C1 segment of cervical spinal cord (tissue), 14 donors: ENCODE data around the gene CRMP1.

Experiments
- DNase-seq, 14 donors: peaks; one replicate each; lab custom pipeline; 2025; lab: John Stamatoyannopoulos, UW

Gene CRMP1

GRCh38 chr4:5893004-5893580, at the start of gene CRMP1:
Gene CRMP1 (minus strand): TSS chr4:5893086. CDS start chr4:5892969, 117 bp downstream.
- peak in 2 of 14 donors; percentile 10 to 75 for DNase-seq

- DNase-seq: no peak
These were observed 48.7 kb upstream of the CRMP1 start for GRCh38 chr4:5941601-5942000.

- DNase-seq: no peak
These were observed 47.8 kb upstream of the CRMP1 start for GRCh38 chr4:5940470-5941203.

- DNase-seq: no peak
These were observed 41.3 kb upstream of the CRMP1 start for GRCh38 chr4:5933996-5934831.

DNA sequence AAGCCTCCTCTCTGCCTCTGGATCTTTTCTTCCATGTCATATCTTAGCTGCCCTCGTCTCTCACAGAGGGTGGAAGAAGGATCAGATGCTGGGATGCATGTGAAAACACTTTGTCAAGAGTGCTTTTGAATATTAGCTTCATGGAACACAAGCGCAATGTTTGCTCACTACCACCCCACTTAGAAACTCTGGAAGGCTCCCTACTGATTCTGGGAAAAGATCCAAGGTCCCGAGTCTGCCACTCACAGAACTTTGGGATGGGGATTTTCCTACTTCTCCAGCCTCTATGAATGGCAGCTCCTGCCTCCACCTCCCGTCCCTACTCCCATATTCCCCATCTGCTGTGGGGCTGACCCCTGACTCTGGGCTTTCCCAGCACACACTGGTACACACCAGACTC, 40.2 kb upstream of the CRMP1 start:
- no peak for DNase-seq

- no peak for DNase-seq
These were observed 39.2 kb upstream of the CRMP1 start for GRCh38 chr4:5932035-5932568.

DNA sequence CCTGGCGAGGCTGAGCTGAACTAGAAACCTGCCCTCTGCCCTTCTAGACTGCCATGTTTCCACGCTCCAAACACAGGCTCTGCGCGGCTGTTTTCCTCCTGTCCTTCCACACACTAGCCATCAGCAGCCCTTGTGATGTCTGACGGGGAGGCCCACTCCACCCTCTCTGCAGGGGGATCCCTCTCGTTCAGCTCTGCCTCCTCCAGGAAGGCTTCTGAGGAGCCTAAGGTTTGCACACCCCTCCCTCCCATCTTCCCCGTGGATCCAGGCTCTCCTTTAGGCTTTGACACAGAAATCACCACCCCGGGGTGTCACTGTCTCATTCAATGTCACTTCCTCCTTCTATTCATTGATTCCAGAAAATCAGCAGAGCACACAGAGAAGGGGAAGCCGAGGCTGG, 38.6 kb upstream of the CRMP1 start:
- DNase-seq: no peak

- peak in 1 of 14 donors; percentile 2 for DNase-seq
These were observed 38.0 kb upstream of the CRMP1 start for GRCh38 chr4:5930876-5931275.

DNA sequence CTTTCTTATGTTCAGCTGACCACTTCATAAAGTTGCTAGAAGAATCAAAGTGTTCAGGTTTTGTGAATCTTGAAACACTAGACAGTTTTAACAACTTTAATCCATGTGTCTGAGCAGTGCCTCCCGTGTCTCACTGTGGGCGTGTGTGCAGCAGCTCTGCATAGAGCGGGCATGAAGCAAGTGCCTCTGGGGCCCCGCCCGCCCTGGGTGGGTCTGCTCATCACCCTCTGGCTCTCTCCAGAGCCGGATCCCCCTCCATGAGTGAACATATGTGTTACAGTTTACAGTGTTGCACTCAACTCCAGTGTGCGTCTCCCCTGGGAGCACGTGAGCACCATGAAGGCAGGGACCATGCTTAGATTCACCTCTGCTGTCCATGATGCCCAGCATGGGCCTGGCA, 37.6 kb upstream of the CRMP1 start:
- no peak for DNase-seq

- DNase-seq: no peak
These were observed 36.0 kb upstream of the CRMP1 start for GRCh38 chr4:5928844-5929420.

DNA sequence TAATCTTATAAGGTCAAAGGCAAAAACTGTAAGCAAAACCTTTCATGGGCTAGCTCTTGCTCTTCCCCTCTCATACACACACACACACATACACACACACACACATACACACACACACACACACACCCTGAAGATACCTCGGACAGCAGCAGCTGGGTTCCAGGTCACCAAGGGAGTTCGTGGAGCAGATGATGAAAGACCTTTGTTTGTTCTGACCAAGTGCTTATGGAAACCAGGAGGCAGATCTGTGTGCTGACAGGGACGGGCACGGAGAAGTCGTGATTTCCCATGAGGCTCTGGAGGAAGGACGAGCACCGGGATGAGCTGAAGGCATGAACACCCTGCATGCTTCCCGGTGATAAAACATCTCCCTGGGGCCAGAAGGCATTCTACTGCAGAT, 35.4 kb upstream of the CRMP1 start:
- DNase-seq: no peak

DNA sequence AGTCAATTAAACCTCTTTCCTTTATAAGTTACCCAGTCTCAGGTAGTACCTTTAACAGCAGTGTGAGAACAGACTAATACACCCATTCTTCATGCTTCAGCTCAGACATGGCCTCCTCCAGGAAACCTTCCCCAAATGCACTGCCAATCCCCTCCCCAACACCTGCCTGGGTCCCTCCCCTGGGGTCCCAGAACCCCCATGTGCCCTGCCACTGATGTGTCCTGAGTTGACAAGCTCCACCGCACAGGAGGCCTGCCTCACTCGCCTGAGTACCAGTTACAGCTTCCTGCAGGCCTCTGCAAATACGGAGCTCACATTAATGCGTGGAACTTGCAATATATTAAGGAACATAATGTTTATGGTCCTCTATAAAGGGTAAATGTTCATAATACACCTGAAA, 34.9 kb upstream of the CRMP1 start:
- DNase-seq: no peak

DNA sequence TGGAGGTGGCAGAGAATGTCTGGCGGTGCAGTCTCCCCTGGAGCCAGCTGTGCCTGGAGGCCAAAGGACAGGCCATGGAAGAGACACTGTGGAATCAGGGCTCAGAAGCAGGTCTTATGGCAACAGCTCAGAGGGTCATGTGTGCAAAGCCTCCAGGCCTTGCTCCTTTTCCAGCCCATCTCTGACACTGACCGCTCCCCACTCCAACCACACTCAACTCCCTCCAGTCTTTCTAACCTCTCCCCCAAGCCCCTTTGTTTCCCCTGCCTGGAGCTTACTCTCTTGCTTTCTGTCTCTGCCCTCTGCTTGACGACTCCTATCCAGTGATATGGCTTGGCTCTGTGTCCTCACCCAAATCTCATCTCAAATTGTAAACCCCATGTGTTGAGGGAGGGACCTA, 34.2 kb upstream of the CRMP1 start:
- DNase-seq: no peak

DNA sequence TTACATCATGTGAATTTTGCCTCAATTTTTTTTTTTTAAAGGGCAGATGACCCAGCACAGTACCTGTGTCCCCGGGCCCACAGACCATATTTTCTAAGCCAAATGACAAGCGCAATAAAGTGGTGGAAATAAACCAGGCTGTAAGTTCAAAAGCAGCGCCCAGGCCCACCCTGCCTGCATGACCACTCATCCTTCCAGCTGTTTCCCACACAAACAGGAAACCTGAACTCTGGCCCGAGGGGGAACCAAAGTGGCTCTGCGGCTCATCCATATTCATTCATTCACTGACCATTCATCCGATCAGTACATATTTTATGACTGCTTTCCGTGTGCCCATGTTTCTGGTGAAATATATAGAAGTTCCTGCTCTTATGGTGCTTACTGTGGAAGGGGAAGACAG, 33.7 kb upstream of the CRMP1 start:
- no peak for DNase-seq

DNA sequence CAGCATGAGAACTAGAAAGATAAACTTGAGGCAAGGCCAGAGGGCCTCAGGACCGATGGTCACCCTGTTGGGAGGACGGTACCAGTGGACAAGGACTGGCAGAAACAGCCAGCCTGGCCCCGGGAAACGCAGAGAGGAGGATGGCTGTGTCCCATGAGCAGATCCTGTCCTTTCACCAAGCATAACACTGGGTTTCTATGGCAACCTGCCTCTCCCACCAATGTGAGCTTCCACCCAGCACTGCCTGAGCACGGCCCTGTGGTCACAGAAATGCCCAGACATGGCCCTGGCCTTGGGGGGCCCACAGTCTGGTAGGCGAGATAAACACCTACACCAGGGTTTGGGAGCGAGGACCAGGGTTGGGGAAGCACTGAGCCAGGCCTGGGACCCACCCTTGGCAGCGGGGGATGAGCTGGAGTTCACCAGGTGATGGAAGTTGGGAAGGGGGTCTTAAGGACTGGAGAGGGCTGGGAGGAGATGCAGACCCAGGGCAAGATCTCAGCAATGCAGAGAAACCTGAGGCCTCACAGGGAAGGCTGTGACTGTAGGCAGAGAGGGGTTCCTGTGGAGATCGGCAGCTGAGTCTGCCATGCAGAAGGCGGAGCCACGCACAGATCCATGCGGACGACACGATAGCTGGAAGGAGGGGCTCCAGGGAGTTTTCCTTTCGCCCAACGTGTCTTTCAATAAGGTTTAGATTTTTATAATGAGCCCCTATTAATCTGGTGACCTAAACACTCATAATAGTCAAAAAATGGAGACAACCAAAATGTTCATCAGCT, 32.7 kb upstream of the CRMP1 start:
- no peak for DNase-seq

GRCh38 chr4:5924461-5925125, 31.7 kb upstream of the CRMP1 start:
- no peak for DNase-seq

- DNase-seq: no peak
These were observed 30.5 kb upstream of the CRMP1 start for GRCh38 chr4:5923376-5923775.

- DNase-seq: no peak
These were observed 29.7 kb upstream of the CRMP1 start for GRCh38 chr4:5922556-5922955.

GRCh38 chr4:5921981-5922380, 29.1 kb upstream of the CRMP1 start:
- no peak for DNase-seq

DNA sequence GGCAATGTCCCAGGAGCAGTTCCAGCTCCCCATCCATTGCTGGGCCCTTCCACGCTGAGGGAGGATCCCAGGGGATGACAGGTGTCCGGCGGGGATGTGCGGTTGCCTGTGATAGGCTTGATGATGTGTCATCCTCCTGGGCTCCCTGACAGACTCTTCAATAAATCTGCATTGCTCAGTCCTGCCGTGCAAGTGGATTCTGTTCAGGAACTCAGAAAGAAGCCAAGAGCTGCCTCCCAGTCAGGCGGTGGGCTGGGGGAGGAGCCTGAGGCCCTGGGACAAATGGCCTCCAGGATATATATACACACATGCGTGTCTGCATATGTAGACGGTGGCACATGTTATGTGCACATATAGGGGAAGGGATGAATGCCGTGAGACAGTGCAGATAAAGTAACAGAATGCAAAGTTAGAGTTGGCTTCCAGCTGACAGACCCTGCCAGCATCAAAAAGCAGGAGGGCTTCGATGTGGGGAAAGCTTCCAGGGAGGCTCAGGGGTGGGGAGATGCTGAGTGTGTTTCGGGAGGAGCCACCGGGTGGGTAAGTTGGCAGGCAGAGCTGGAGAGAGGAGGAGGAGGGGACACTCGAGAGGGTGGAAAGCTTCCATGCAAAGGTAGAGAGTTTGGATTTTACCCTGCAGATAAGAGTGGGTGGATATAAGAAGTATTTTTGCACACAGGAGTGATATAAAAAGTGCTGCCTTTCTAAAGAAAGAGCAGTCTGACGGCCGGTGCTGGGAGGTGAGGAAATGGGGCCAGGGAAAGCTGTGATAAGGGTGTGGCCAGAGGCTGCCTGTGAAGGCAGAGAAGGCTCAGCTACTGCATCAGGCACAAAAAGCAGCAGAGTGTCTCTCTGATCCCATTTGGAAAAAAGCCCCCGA, 28.5 kb upstream of the CRMP1 start:
- DNase-seq: no peak
